Hematopoietic multipotent progenitor cell treated with erythropoietin and hydrocortisone succinate and interleukin-3 and kit ligand, for 6 days (in vitro differentiated cells): ENCODE measurements around the gene SLC37A2.
"Not testable (repeated sequence)": the region's sequence is repeated elsewhere in the genome, so short reads cannot be mapped to it uniquely, and the experiment has no call there.

ENCODE experiments used
- DNase-seq: peaks from one replicate; pipeline ENCODE4 v3.0.0-alpha.2; 2015

Gene SLC37A2

GRCh38 chr11:125062931-125063428 lies at the start of gene SLC37A2:
Gene SLC37A2, plus strand, starts transcription at chr11:125063305. Its CDS starts 63 bp downstream, at chr11:125063368.
- peak; percentile 45 for DNase-seq

GRCh38 chr11:125016413-125016812 lies 46.7 kb upstream of the SLC37A2 start:
- DNase-seq, result no peak

GRCh38 chr11:125020342-125020741 lies 42.8 kb upstream of the SLC37A2 start:
- no peak for DNase-seq

- no peak for DNase-seq
Measured at GRCh38 chr11:125022551-125022950, 40.6 kb upstream of the SLC37A2 start.

- no peak for DNase-seq
Measured at GRCh38 chr11:125025968-125026367, 37.1 kb upstream of the SLC37A2 start.

- DNase-seq, result not testable (repeated sequence)
Measured at GRCh38 chr11:125029431-125029830, 33.7 kb upstream of the SLC37A2 start.

- DNase-seq, result no peak
Measured at GRCh38 chr11:125036933-125037332, 26.2 kb upstream of the SLC37A2 start.

GRCh38 chr11:125049164-125049792 lies 13.8 kb upstream of the SLC37A2 start:
- DNase-seq, result no peak

GRCh38 chr11:125052047-125052446 lies 11.1 kb upstream of the SLC37A2 start:
- DNase-seq, result no peak

GRCh38 chr11:125053167-125053566 lies 9.9 kb upstream of the SLC37A2 start:
- DNase-seq, result no peak

GRCh38 chr11:125055107-125055715 lies 7.9 kb upstream of the SLC37A2 start:
- no peak for DNase-seq

GRCh38 chr11:125056111-125056510 lies 7.0 kb upstream of the SLC37A2 start:
- DNase-seq, result not testable (repeated sequence)

- no peak for DNase-seq
Measured at GRCh38 chr11:125056931-125057692, 6.0 kb upstream of the SLC37A2 start.

GRCh38 chr11:125057693-125058016 lies 5.5 kb upstream of the SLC37A2 start:
- DNase-seq, result no peak

GRCh38 chr11:125061281-125061680 lies 1.8 kb upstream of the SLC37A2 start:
- no peak for DNase-seq

- DNase-seq, result no peak
Measured at GRCh38 chr11:125062218-125062930, 731 bp upstream of the SLC37A2 start.

GRCh38 chr11:125063429-125064043 lies 431 bp downstream of the SLC37A2 start:
- DNase-seq, result no peak

- no peak for DNase-seq
Measured at GRCh38 chr11:125064070-125064469, 965 bp downstream of the SLC37A2 start.

GRCh38 chr11:125068368-125068767 lies 5.3 kb downstream of the SLC37A2 start:
- DNase-seq, result no peak

- peak; percentile 16 for DNase-seq
Measured at GRCh38 chr11:125069008-125069407, 5.9 kb downstream of the SLC37A2 start.

GRCh38 chr11:125069796-125070195 lies 6.7 kb downstream of the SLC37A2 start:
- DNase-seq, result no peak

GRCh38 chr11:125070699-125071254 lies 7.7 kb downstream of the SLC37A2 start:
- peak; percentile 73 for DNase-seq

- no peak for DNase-seq
Measured at GRCh38 chr11:125071435-125071834, 8.3 kb downstream of the SLC37A2 start.
